Measurements from ENCODE around the gene SAA1.

DNA sequence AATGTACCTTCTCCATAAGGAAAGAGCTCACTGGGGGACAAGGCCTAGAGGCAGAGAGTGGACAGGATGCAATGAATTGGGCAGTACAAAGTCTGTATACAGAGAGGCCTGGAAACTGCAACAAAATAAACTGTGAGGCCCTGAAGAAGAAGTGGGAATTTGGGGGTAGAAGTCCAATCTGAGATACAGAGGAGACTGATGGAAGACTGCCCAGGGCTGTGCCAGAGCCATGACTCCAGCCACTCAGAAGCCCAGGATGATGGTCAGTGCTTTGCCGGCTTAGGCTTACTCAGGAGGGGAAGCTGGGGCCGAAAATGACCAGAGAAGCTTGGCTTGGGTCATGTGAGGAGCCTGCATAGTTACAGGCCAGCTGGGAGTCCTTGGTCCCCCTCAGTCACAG is 35.2 kb upstream of the SAA1 start:
- TF ChIP-seq, protein P1, sequence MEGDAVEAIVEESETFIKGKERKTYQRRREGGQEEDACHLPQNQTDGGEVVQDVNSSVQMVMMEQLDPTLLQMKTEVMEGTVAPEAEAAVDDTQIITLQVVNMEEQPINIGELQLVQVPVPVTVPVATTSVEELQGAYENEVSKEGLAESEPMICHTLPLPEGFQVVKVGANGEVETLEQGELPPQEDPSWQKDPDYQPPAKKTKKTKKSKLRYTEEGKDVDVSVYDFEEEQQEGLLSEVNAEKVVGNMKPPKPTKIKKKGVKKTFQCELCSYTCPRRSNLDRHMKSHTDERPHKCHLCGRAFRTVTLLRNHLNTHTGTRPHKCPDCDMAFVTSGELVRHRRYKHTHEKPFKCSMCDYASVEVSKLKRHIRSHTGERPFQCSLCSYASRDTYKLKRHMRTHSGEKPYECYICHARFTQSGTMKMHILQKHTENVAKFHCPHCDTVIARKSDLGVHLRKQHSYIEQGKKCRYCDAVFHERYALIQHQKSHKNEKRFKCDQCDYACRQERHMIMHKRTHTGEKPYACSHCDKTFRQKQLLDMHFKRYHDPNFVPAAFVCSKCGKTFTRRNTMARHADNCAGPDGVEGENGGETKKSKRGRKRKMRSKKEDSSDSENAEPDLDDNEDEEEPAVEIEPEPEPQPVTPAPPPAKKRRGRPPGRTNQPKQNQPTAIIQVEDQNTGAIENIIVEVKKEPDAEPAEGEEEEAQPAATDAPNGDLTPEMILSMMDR (IDR thresholded peaks at IDR 0.05; ENCODE audit: insufficient read depth, low read length, poor library complexity, severe bottlenecking) = no peak
- TF ChIP-seq EZH2phosphoT487 (conservative IDR thresholded peaks at IDR 0.05; ENCODE audit: low read length) = no peak
